Mesothelial cell of epicardium (in vitro differentiated cells): Measurements from ENCODE around the gene SAGE1. TPM values are rescaled to one million over a fixed set of nuclear protein-coding genes. Genes with fewer than 3 reads are reported as not detected.
"Not testable (repeated sequence)": the region's sequence is repeated elsewhere in the genome, so short reads cannot be mapped to it uniquely, and the experiment has no call there.

Experiments
- DNase-seq, 2 experiments: peaks; one replicate each; pipeline ENCODE4 v3.0.0; 2021; ENCODE audit warnings: low spot score in 2 of 2; ENCODE audit not compliant: unreplicated experiment in 2 of 2
- H3K27ac Mint-ChIP-seq: 2 replicates; pipeline ENCODE4 v1.8.0; 2021; ENCODE audit warnings: mixed read lengths
- H3K27me3 Mint-ChIP-seq: 2 replicates; pipeline ENCODE4 v1.8.0; 2021; ENCODE audit warnings: low read depth, mixed read lengths
- H3K36me3 Mint-ChIP-seq: 2 replicates; pipeline ENCODE4 v1.8.0; 2021; ENCODE audit warnings: mixed read lengths
- H3K4me1 Mint-ChIP-seq: 2 replicates; pipeline ENCODE4 v1.8.0; 2021; ENCODE audit warnings: mixed read lengths
- H3K4me3 Mint-ChIP-seq: 2 replicates; pipeline ENCODE4 v1.8.0; 2021; ENCODE audit warnings: mild to moderate bottlenecking, moderate library complexity, mixed read lengths
- H3K9me3 Mint-ChIP-seq: 2 replicates; pipeline ENCODE4 v1.8.0; 2021; ENCODE audit warnings: mixed read lengths
- total RNA-seq: library from RNA; stranded (reverse); gene quantifications from 3 replicates; pipeline ENCODE4 v1.2.1, GENCODE V29; 2021
- TF ChIP-seq, protein P1 (sequence below): fragments of 200-600 bp; sonication (generic); IDR thresholded peaks from one replicate; pipeline ENCODE4 v1.5.0; 2021; ENCODE audit warnings: antibody characterized with exemption; ENCODE audit not compliant: unreplicated experiment

SAGE1 gene
- total RNA-seq, 1 donor from 2014 or later = not detected

DNA sequence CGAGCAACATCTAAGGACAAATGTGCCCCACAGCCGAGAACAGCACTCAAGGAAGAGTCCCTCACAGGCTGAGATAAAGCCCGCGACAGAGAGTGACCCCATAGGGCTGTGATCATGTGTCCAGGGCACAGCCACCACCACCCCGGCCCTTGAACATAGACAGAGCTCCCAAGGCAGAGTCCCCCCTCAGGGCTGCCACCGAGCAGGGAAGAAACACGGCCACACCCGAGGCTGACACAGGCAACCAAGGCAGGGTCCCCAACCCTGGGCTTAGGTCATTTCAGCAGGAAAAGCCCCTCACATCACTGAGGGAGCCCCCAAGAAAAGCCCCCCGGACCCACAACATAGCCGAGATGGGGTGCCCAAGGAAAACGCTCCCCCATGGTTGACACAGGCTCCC is 735 bp upstream of the SAGE1 start:
- no peaks in the 10 kb centered on the region for H3K4me1 Mint-ChIP-seq
- H3K36me3 Mint-ChIP-seq = no peaks in the 10 kb centered on the region
- peaks cover 56% of the 10 kb centered on the region for H3K9me3 Mint-ChIP-seq
- H3K4me3 Mint-ChIP-seq = no peak overlapping the region
- no peak overlapping the region for H3K27ac Mint-ChIP-seq
- DNase-seq = no peak
- no peaks in the 10 kb centered on the region for H3K27me3 Mint-ChIP-seq
- TF ChIP-seq, protein P1, sequence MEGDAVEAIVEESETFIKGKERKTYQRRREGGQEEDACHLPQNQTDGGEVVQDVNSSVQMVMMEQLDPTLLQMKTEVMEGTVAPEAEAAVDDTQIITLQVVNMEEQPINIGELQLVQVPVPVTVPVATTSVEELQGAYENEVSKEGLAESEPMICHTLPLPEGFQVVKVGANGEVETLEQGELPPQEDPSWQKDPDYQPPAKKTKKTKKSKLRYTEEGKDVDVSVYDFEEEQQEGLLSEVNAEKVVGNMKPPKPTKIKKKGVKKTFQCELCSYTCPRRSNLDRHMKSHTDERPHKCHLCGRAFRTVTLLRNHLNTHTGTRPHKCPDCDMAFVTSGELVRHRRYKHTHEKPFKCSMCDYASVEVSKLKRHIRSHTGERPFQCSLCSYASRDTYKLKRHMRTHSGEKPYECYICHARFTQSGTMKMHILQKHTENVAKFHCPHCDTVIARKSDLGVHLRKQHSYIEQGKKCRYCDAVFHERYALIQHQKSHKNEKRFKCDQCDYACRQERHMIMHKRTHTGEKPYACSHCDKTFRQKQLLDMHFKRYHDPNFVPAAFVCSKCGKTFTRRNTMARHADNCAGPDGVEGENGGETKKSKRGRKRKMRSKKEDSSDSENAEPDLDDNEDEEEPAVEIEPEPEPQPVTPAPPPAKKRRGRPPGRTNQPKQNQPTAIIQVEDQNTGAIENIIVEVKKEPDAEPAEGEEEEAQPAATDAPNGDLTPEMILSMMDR = no peak

DNA sequence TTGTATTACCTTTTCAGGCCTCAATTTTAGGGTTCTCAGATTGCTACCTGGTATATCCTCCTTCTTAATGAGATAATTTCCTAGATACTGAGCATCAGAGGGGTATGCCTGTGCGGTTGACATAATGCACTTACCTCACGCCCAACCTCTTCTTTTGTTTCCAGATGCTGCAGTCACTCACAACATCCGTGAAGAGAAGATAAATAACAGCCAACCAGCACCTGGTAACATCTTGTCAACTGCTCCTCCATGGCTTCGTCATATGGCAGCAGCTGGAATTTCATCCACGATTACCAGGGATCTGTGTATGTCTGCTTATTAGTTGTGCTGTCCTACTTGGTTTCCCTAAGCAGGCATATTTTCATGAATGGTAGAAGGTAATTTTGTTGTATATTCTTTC is 16.7 kb downstream of the SAGE1 start:
- Mint-ChIP-seq H3K36me3 (no peaks in the 10 kb centered on the region), H3K9me3 (peaks cover 89% of the 10 kb centered on the region), H3K4me3 (no peak overlapping the region), H3K4me1 (no peaks in the 10 kb centered on the region), H3K27me3 (no peaks in the 10 kb centered on the region), H3K27ac (no peak overlapping the region)
- no peak for DNase-seq
- TF ChIP-seq, protein P1 = no peak

DNA sequence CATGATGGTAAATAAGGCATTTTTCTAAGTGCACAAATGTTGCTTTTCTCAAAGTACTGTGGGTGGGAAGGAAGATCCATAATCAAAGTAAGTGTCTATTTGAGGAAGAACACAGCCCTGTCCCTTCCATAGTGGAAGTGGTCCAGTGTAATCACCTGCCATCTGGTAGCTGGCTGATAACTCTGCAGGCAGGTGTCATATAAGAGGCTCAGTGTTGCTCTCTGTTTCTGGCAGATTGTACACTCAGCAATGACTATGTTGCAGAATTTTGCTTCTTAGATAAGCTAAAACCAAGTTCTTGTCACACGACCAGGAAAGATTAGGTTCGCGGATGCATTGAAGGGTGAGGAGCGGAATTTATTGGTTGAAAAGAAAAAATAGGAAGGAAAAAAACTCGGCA is 20.9 kb downstream of the SAGE1 start:
- H3K27me3 Mint-ChIP-seq = no peaks in the 10 kb centered on the region
- H3K4me3 Mint-ChIP-seq = no peak overlapping the region
- peaks cover 1% of the 10 kb centered on the region for H3K36me3 Mint-ChIP-seq
- DNase-seq = no peak
- no peak overlapping the region for H3K27ac Mint-ChIP-seq
- H3K4me1 Mint-ChIP-seq = no peaks in the 10 kb centered on the region
- TF ChIP-seq, protein P1 = no peak
- H3K9me3 Mint-ChIP-seq = peaks cover 79% of the 10 kb centered on the region

DNA sequence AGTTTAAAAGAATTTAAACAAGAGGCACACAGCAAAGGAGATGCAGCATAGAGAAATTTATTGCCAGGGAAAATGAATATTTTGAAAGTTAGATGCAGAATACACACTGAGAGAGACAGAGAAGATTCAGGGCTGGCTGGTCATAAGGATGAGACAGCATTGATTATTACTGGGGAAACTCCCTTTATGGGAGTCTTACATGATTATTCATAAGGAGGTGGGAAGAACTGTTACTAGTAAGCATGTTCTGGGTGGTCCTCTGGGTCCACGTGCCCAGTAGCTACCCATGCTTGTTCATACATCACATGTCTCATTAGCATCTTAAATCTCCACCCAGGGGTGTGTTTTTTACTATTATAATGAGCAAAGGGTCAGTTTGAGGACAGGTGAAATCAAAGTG is 27.0 kb downstream of the SAGE1 start:
- H3K27ac Mint-ChIP-seq, H3K36me3 Mint-ChIP-seq, DNase-seq, H3K4me1 Mint-ChIP-seq, H3K4me3 Mint-ChIP-seq, H3K27me3 Mint-ChIP-seq: not testable (repeated sequence)
- H3K9me3 Mint-ChIP-seq = peaks cover 58% of the 10 kb centered on the region

DNA sequence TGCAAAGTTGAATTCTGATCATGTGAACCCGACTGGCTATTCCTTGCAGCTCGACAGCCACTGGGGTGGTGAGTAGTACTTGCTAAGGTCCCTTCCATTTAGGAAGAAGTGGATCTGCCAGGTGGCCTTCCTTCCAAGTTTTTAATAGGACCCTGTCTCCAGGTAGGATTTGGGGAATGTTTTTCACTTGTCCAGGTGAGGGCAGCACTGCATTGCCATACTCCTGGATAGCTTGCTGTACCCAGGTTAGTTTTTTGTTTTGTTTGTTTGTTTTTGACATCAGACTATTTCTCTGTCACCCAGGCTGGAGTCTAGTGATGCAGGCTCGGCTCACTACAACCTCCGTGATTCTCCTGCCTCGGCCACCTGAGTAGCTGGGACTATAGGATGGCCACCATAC is 29.8 kb downstream of the SAGE1 start:
- Mint-ChIP-seq H3K9me3 (peaks cover 33% of the 10 kb centered on the region), H3K4me3 (no peak overlapping the region), H3K36me3 (no peaks in the 10 kb centered on the region), H3K27me3 (peaks cover 2% of the 10 kb centered on the region), H3K4me1 (no peaks in the 10 kb centered on the region), H3K27ac (no peak overlapping the region)
- DNase-seq = no peak
- TF ChIP-seq, protein P1 = no peak

DNA sequence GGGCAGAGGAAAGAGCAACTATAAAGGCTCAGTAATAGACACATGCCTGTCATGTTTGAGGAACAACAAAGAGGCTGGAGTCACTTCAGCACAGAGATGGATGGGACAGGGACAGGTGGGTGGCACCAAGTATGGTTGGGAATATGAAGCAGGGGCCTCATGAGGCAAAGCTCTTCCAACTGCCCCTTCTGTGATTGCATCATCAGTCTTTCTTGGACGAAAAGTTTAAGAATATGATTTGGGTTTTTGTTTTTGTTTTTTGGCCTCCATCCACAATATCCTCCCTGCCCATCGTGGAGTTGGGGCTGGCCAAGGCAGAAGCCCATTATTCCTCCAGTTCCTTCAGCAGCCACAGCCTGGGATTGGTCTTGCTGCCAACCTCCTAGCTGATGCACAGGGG is 34.4 kb downstream of the SAGE1 start:
- Mint-ChIP-seq H3K4me1 (no peaks in the 10 kb centered on the region), H3K4me3 (no peak overlapping the region), H3K27ac (no peak overlapping the region), H3K9me3 (peaks cover 12% of the 10 kb centered on the region), H3K27me3 (peaks cover 3% of the 10 kb centered on the region), H3K36me3 (no peaks in the 10 kb centered on the region)
- DNase-seq = no peak
- TF ChIP-seq, protein P1 = no peak
